Measurements from ENCODE around the gene NAXD. TPM values are rescaled to one million over a fixed set of nuclear protein-coding genes. Genes with fewer than 3 reads are reported as not detected.

NAXD gene
- total RNA-seq, 1 donor from 2014 or later: 25.8 TPM

- Histone ChIP-seq H3K36me3 (ENCODE audit: insufficient read depth, low read length) (peaks cover 3% of the 10 kb centered on the region), H3K9ac (ENCODE audit: low read length) (peak overlapping the region; percentile 77), H3K79me2 (ENCODE audit: insufficient read depth, low read length) (peaks cover 82% of the 10 kb centered on the region), H4K20me1 (ENCODE audit: insufficient read depth, low read length) (peaks cover 70% of the 10 kb centered on the region), H3K4me2 (ENCODE audit: low read length) (peak overlapping the region; percentile 77), H3K4me3 (ENCODE audit: insufficient read depth, low read depth, low read length) (no peak overlapping the region), H3K9me3 (ENCODE audit: insufficient read depth, low read depth, low read length) (no peaks in the 10 kb centered on the region), H3K27ac (ENCODE audit: low read depth, low read length) (peak overlapping the region; percentile 90), H3K27me3 (ENCODE audit: insufficient read depth, low read length) (no peaks in the 10 kb centered on the region), H3K4me1 (ENCODE audit: insufficient read depth, low read length) (peaks cover 15% of the 10 kb centered on the region), H2AFZ (ENCODE audit: low read depth, low read length) (no peak overlapping the region)
- DNase-seq (ENCODE audit: low read depth) (peak; percentile 58), FAIRE-seq (no peak)
- H3K27me3 Mint-ChIP-seq (ENCODE audit: low read depth, unreplicated experiment): no peaks in the 10 kb centered on the region
- H3K36me3 Mint-ChIP-seq (ENCODE audit: low read depth, unreplicated experiment): peaks cover 19% of the 10 kb centered on the region
- no peaks in the 10 kb centered on the region for H3K9me3 Mint-ChIP-seq (ENCODE audit: unreplicated experiment)
- peaks cover 38% of the 10 kb centered on the region for H3K4me1 Mint-ChIP-seq (ENCODE audit: low read depth, unreplicated experiment)
- H3K4me3 Mint-ChIP-seq (ENCODE audit: unreplicated experiment): no peak overlapping the region
- TF ChIP-seq CTCF (IDR thresholded peaks at IDR 0.05; ENCODE audit: insufficient read depth, low read depth, low read length): no peak
- no peak for TF ChIP-seq EZH2 (IDR thresholded peaks at IDR 0.05; ENCODE audit: insufficient read depth, low read length)
- peak overlapping the region; percentile 72 for H3K27ac Mint-ChIP-seq (ENCODE audit: unreplicated experiment)
These were observed 13.1 kb downstream of the NAXD start for GRCh38 chr13:110628477-110628793.

- H3K4me3 ChIP-seq (ENCODE audit: insufficient read depth, low read depth, low read length): no peak overlapping the region
- H3K9me3 Mint-ChIP-seq (ENCODE audit: unreplicated experiment): no peaks in the 10 kb centered on the region
- H3K4me1 ChIP-seq (ENCODE audit: insufficient read depth, low read length): peaks cover 21% of the 10 kb centered on the region
- H3K4me2 ChIP-seq (ENCODE audit: low read length): peak overlapping the region; percentile 77
- DNase-seq (ENCODE audit: low read depth) (peak; percentile 67), FAIRE-seq (no peak)
- peaks cover 81% of the 10 kb centered on the region for H3K79me2 ChIP-seq (ENCODE audit: insufficient read depth, low read length)
- H3K4me1 Mint-ChIP-seq (ENCODE audit: low read depth, unreplicated experiment): peaks cover 38% of the 10 kb centered on the region
- H2AFZ ChIP-seq (ENCODE audit: low read depth, low read length): no peak overlapping the region
- H3K36me3 ChIP-seq (ENCODE audit: insufficient read depth, low read length): peaks cover 3% of the 10 kb centered on the region
- H3K27ac ChIP-seq (ENCODE audit: low read depth, low read length): peak overlapping the region; percentile 90
- H3K9me3 ChIP-seq (ENCODE audit: insufficient read depth, low read depth, low read length): no peaks in the 10 kb centered on the region
- no peak overlapping the region for H3K4me3 Mint-ChIP-seq (ENCODE audit: unreplicated experiment)
- peaks cover 22% of the 10 kb centered on the region for H3K36me3 Mint-ChIP-seq (ENCODE audit: low read depth, unreplicated experiment)
- peak overlapping the region; percentile 72 for H3K27ac Mint-ChIP-seq (ENCODE audit: unreplicated experiment)
- no peaks in the 10 kb centered on the region for H3K27me3 ChIP-seq (ENCODE audit: insufficient read depth, low read length)
- TF ChIP-seq CTCF (IDR thresholded peaks at IDR 0.05; ENCODE audit: insufficient read depth, low read depth, low read length): no peak
- peaks cover 69% of the 10 kb centered on the region for H4K20me1 ChIP-seq (ENCODE audit: insufficient read depth, low read length)
- no peaks in the 10 kb centered on the region for H3K27me3 Mint-ChIP-seq (ENCODE audit: low read depth, unreplicated experiment)
- peak overlapping the region; percentile 77 for H3K9ac ChIP-seq (ENCODE audit: low read length)
These were observed 13.8 kb downstream of the NAXD start for GRCh38 chr13:110628952-110629701.

- peaks cover 26% of the 10 kb centered on the region for H3K4me1 ChIP-seq (ENCODE audit: insufficient read depth, low read length)
- TF ChIP-seq EZH2 (IDR thresholded peaks at IDR 0.05; ENCODE audit: insufficient read depth, low read length): no peak
- no peak for TF ChIP-seq CTCF (IDR thresholded peaks at IDR 0.05; ENCODE audit: insufficient read depth, low read depth, low read length)
- H2AFZ ChIP-seq (ENCODE audit: low read depth, low read length): no peak overlapping the region
- Mint-ChIP-seq H3K36me3 (ENCODE audit: low read depth, unreplicated experiment) (peaks cover 28% of the 10 kb centered on the region), H3K4me1 (ENCODE audit: low read depth, unreplicated experiment) (peaks cover 41% of the 10 kb centered on the region), H3K27ac (ENCODE audit: unreplicated experiment) (no peak overlapping the region), H3K4me3 (ENCODE audit: unreplicated experiment) (no peak overlapping the region), H3K27me3 (ENCODE audit: low read depth, unreplicated experiment) (no peaks in the 10 kb centered on the region), H3K9me3 (ENCODE audit: unreplicated experiment) (no peaks in the 10 kb centered on the region)
- DNase-seq (ENCODE audit: low read depth) (peak; percentile 41), FAIRE-seq (no peak)
- H3K27me3 ChIP-seq (ENCODE audit: insufficient read depth, low read length): no peaks in the 10 kb centered on the region
- H3K79me2 ChIP-seq (ENCODE audit: insufficient read depth, low read length): peaks cover 80% of the 10 kb centered on the region
- no peak overlapping the region for H3K4me3 ChIP-seq (ENCODE audit: insufficient read depth, low read depth, low read length)
- no peaks in the 10 kb centered on the region for H3K9me3 ChIP-seq (ENCODE audit: insufficient read depth, low read depth, low read length)
- no peak overlapping the region for H3K9ac ChIP-seq (ENCODE audit: low read length)
- H3K36me3 ChIP-seq (ENCODE audit: insufficient read depth, low read length): peaks cover 3% of the 10 kb centered on the region
- H3K4me2 ChIP-seq (ENCODE audit: low read length): no peak overlapping the region
- no peak overlapping the region for H3K27ac ChIP-seq (ENCODE audit: low read depth, low read length)
- H4K20me1 ChIP-seq (ENCODE audit: insufficient read depth, low read length): peaks cover 64% of the 10 kb centered on the region
These were observed 14.4 kb downstream of the NAXD start for GRCh38 chr13:110629735-110630134.
